ENCODE measurements around the gene YWHAG. TPM values are rescaled to one million over a fixed set of nuclear protein-coding genes. Genes with fewer than 3 reads are reported as not detected.
A peak's percentile ranks its signal among the peaks of the same experiment; 100 is the strongest.

Gene YWHAG
- total and polyA plus RNA-seq, 9 of the 15 experiments (the other 6 are each of a cell fraction or from before 2014, with no cell fraction given) = 30.4 to 246 (median 94.5) TPM

GRCh38 chr7:76393116-76394031 is 34.6 kb upstream of the YWHAG start (continued):
- TF ChIP-seq ZNF707 (CRISPR knock-in tag; conservative IDR thresholded peaks at IDR 0.05) (no peak), MCM7 (IDR thresholded peaks at IDR 0.05) (no peak), MXI1 (IDR thresholded peaks at IDR 0.05; ENCODE audit: low read depth, low read length) (peak; percentile 82), MBD2 (IDR thresholded peaks at IDR 0.05; ENCODE audit: borderline replicate concordance, low read depth) (no peak), PPARD (CRISPR knock-in tag; IDR thresholded peaks at IDR 0.05) (no peak), ZNF184 (CRISPR knock-in tag; IDR thresholded peaks at IDR 0.05) (no peak), ZNF780A (CRISPR knock-in tag; IDR thresholded peaks at IDR 0.05) (no peak), ATF6 (CRISPR knock-in tag; IDR thresholded peaks at IDR 0.05) (peak; percentile 92; the same call in 1 of the 2 replicates), USF2 (CRISPR knock-in tag; IDR thresholded peaks at IDR 0.05) (peak; percentile 44; the same call in 1 of the 2 replicates), ATF4 (CRISPR knock-in tag; IDR thresholded peaks at IDR 0.05) (no peak), TFAP4 (CRISPR knock-in tag; IDR thresholded peaks at IDR 0.05; ENCODE audit: borderline replicate concordance) (peak; percentile 96), EGR1 (conservative IDR thresholded peaks at IDR 0.05) (peak; percentile 58; the same call in 1 of the 2 replicates), C11orf30 (IDR thresholded peaks at IDR 0.05; ENCODE audit: low read depth) (no peak), GTF2B (IDR thresholded peaks at IDR 0.05; ENCODE audit: extremely low read depth, insufficient read length) (no peak), FOSL1 (tag; conservative IDR thresholded peaks at IDR 0.05) (peak; percentile 35), ATF7 (IDR thresholded peaks at IDR 0.05) (peak; percentile 78), MITF (IDR thresholded peaks at IDR 0.05) (no peak), UBTF (IDR thresholded peaks at IDR 0.05; ENCODE audit: borderline replicate concordance in 1 of 2, low read depth in 2 of 2, low read length in 2 of 2) (peak; percentile 17 to 42; a peak in 1 of 4 replicates)
